HFFc6 (cell line): Measurements from ENCODE around the gene PLSCR4. TPM values are rescaled to one million over a fixed set of nuclear protein-coding genes. Genes with fewer than 3 reads are reported as not detected.
"Not testable (repeated sequence)": the region's sequence is repeated elsewhere in the genome, so short reads cannot be mapped to it uniquely, and the experiment has no call there.

Experiments
- DNase-seq: peaks from one replicate; pipeline ENCODE4 v3.0.0-alpha.2; 2018
- H3K27ac Mint-ChIP-seq: 2 replicates; pipeline ENCODE4 v1.8.0; 2020; ENCODE audit warnings: mild to moderate bottlenecking, mixed read lengths
- H3K27me3 Mint-ChIP-seq: 2 replicates; pipeline ENCODE4 v1.8.0; 2021; ENCODE audit warnings: mild to moderate bottlenecking, moderate library complexity, mixed read lengths; ENCODE audit not compliant: insufficient read depth
- H3K36me3 Mint-ChIP-seq: 2 replicates; pipeline ENCODE4 v1.8.0; 2021; ENCODE audit warnings: low read depth, mixed read lengths
- H3K4me1 Mint-ChIP-seq: 2 replicates; pipeline ENCODE4 v1.8.0; 2020; ENCODE audit warnings: low read depth, mixed read lengths
- H3K4me3 Mint-ChIP-seq: 2 replicates; pipeline ENCODE4 v1.8.0; 2020; ENCODE audit warnings: mild to moderate bottlenecking, moderate library complexity, mixed read lengths
- H3K9me3 Mint-ChIP-seq: 2 replicates; pipeline ENCODE4 v1.8.0; 2020; ENCODE audit warnings: mild to moderate bottlenecking, mixed read lengths
- total RNA-seq, 6 experiments: library from RNA; stranded (reverse); fragmentation: NEBNext Ultra II Directional; extraction: Animal tissue kit (Norgen Biotek cat#: 25700); gene quantifications; 2 replicates in 1 of 6; 3 replicates in 5 of 6; pipeline ENCODE4 v1.2.3, GENCODE V29; 2021
- TF ChIP-seq, protein P1 (sequence below): fragments of 200-600 bp; sonication (generic); IDR thresholded peaks from 2 replicates; pipeline ENCODE4 v1.5.0; 2021; ENCODE audit warnings: antibody characterized with exemption, mild to moderate bottlenecking

The PLSCR4 gene
- total RNA-seq, 6 experiments from 2014 or later = 6.7 to 11.9 (median 9.8) TPM

DNA sequence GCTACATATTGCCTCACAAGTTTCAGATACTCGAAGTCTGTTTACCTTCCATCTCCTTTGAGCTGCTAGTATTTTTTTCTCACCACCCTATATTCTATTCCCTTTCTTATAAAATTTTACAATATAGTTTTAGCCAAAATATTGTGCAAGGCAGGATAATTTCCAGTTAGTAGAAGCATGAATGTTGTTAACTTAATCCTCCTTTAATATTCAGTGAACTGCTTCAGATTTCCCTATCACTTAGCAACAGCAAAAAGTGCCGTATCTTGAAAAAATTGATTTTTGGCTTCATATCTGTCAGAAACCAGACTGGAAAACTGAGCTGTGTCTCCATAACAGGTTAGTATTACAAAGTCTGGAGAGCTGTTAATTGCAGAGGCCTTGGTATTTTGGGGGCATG lies 24.0 kb downstream of the PLSCR4 start:
- Mint-ChIP-seq H3K4me1 (peaks cover 17% of the 10 kb centered on the region), H3K4me3 (no peak overlapping the region), H3K9me3 (no peaks in the 10 kb centered on the region; the same call in 1 of the 2 replicates), H3K36me3 (peaks cover 5% of the 10 kb centered on the region; the same call in 1 of the 2 replicates), H3K27me3 (no peaks in the 10 kb centered on the region), H3K27ac (no peak overlapping the region)
- TF ChIP-seq, protein P1, sequence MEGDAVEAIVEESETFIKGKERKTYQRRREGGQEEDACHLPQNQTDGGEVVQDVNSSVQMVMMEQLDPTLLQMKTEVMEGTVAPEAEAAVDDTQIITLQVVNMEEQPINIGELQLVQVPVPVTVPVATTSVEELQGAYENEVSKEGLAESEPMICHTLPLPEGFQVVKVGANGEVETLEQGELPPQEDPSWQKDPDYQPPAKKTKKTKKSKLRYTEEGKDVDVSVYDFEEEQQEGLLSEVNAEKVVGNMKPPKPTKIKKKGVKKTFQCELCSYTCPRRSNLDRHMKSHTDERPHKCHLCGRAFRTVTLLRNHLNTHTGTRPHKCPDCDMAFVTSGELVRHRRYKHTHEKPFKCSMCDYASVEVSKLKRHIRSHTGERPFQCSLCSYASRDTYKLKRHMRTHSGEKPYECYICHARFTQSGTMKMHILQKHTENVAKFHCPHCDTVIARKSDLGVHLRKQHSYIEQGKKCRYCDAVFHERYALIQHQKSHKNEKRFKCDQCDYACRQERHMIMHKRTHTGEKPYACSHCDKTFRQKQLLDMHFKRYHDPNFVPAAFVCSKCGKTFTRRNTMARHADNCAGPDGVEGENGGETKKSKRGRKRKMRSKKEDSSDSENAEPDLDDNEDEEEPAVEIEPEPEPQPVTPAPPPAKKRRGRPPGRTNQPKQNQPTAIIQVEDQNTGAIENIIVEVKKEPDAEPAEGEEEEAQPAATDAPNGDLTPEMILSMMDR = no peak
- no peak for DNase-seq

DNA sequence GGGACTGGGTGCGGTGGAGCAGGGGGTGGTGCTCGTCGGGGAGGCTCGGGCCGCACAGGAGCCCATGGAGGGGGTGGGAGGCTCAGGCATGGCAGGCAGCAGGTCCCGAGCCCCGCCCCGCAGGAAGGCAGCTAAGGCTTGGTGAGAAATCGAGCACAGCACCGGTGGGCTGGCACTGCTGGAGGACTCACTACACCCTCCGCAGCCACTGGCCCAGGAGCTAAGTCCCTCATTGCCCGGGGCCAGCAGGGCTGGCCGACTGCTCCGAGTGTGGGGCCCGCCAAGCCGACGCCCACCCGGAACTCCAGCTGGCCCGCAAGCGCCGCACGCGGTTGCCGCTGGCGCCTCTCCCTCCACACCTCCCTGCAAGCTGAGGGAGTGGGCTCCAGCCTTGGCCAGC lies 25.4 kb downstream of the PLSCR4 start:
- not testable (repeated sequence) for H3K36me3 Mint-ChIP-seq

DNA sequence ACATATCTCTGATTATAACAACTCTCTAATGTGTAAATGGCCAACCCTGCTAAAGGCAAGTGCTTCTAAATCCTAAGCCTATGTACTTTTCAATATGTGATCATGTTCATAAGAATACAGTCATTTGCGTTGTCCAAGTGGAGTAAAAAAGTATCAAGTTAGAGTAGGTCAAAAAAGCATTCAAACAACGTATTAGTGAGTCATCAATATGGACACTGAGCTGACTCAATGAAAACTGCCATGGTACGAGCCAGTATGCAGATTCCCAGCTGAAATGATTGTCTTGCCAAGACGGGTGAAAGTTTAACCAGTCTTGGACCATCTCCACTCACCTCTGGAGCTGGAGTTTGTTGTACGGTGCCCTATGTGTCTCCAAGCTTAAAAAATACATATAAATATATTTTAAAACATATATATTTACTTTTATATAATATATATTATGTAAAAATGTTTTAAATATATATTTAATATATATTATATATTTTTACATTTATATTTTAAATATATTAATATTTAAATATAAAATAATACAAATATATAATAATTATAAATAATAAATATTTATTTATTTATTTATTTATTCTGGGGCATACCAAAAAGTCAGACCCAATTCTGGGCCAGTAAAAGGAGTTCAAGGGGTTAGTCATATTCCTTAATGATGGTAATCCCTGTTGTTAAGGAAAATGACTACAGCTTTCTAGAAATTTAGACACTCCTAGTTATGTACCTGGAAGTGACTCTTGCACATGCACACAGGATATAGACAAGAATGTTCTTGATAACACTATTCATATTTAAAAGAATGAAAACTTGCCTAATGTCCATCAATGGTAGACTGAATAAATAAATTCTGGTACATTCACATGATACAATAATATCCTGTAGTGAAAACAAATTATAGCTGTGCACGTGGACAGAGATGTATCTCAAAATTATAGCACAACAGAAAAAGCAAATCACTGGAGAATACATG lies 27.2 kb downstream of the PLSCR4 start:
- Mint-ChIP-seq H3K27ac (no peak overlapping the region), H3K4me3 (no peak overlapping the region), H3K36me3 (peaks cover 5% of the 10 kb centered on the region; the same call in 1 of the 2 replicates), H3K4me1 (peaks cover 25% of the 10 kb centered on the region), H3K9me3 (no peaks in the 10 kb centered on the region; the same call in 1 of the 2 replicates), H3K27me3 (no peaks in the 10 kb centered on the region)
- TF ChIP-seq, protein P1 = no peak
- DNase-seq = no peak

More for the DNA sequence above, 25.4 kb downstream of the PLSCR4 start:
- H3K4me3 Mint-ChIP-seq, H3K9me3 Mint-ChIP-seq, H3K27me3 Mint-ChIP-seq, H3K27ac Mint-ChIP-seq, DNase-seq: not testable (repeated sequence)
- peaks cover 25% of the 10 kb centered on the region for H3K4me1 Mint-ChIP-seq

DNA sequence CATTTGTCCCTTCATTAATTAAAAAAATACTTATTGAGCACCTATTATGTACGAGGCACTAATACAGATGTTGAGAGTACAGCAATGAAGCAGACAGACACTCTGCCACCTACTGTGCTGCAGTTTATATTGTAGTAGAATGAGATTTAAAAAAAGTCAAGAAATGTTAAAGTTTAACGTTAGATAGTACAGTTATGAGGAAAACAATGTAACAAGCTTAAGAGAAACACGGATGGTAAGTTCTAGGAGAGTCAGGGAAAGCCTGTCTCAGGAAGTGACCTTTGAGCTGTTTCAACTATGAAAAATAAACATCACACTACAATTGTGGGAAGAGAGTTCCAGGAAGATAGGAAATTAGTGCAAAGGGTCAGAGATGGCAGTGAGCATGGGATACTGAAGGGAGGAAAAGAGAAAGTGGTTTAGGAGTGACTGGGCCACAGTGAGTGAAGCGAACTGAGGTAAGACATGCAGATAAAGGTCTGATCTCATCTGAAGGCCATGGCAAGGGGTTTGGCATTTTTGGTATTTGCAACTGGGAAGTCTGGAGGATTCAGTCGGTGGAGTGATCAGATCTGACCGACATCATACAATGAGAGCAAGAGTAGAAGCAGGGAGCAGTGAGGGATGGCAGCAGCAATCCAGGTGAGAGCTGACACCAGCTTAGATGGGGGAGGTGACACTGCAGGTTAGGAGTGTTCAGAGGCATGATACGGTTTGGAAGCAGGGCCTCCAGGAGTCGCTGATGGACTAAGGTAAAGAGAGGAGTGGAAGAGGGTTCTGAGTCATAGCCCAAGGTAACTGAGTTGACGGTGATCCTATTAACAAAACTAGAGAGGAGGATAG lies 28.5 kb downstream of the PLSCR4 start:
- Mint-ChIP-seq H3K4me3 (peak overlapping the region; percentile 11; the same call in 1 of the 2 replicates), H3K27ac (peak overlapping the region; percentile 44), H3K4me1 (peaks cover 32% of the 10 kb centered on the region), H3K27me3 (no peaks in the 10 kb centered on the region), H3K36me3 (peaks cover 5% of the 10 kb centered on the region; the same call in 1 of the 2 replicates), H3K9me3 (no peaks in the 10 kb centered on the region; the same call in 1 of the 2 replicates)
- no peak for DNase-seq
- TF ChIP-seq, protein P1 = peak; percentile 14; the same call in 1 of the 2 replicates

DNA sequence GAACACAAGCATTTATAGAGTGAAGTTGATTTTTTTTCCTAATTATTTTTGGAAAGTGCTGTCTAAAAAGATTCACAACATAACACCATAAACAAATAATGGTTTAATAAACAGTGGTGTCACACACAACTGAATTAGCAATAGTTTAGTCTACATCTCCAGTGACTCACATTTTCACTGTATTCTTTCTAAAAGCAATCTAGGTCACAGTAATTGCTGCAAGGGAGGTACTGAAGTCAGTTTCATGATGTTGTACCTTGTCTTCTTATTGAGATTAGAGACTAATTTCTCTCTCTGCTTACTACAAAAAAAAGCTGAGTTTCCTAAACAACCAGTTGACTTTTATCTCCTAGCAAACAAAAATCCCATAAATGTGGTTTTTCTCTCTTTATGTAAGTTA lies 29.6 kb downstream of the PLSCR4 start:
- H3K36me3 Mint-ChIP-seq = peaks cover 5% of the 10 kb centered on the region; the same call in 1 of the 2 replicates
- no peaks in the 10 kb centered on the region; the same call in 1 of the 2 replicates for H3K9me3 Mint-ChIP-seq
- peaks cover 39% of the 10 kb centered on the region for H3K4me1 Mint-ChIP-seq
- DNase-seq = no peak
- H3K4me3 Mint-ChIP-seq = no peak overlapping the region
- H3K27me3 Mint-ChIP-seq = no peaks in the 10 kb centered on the region
- H3K27ac Mint-ChIP-seq = no peak overlapping the region; the same call in 1 of the 2 replicates
- TF ChIP-seq, protein P1 = no peak
